GM12873 (cell line): ENCODE measurements around the gene PLA2G2C.

ENCODE experiments used
- CTCF ChIP-seq: IDR thresholded peaks from 2 replicates; pipeline ENCODE4 v1.5.1; 2012; ENCODE audit warnings: low read depth, mild to moderate bottlenecking, moderate library complexity, low read length, control low read depth; ENCODE audit not compliant: insufficient read depth; ENCODE audit errors: missing control alignments

The PLA2G2C gene

GRCh38 chr1:20199840-20200239, 13.5 kb upstream of the PLA2G2C start:
- TF ChIP-seq CTCF, result no peak

GRCh38 chr1:20199403-20199802, 13.1 kb upstream of the PLA2G2C start:
- TF ChIP-seq CTCF, result no peak

GRCh38 chr1:20198918-20199317, 12.6 kb upstream of the PLA2G2C start:
- no peak for TF ChIP-seq CTCF

GRCh38 chr1:20198296-20198695, 12.0 kb upstream of the PLA2G2C start:
- no peak for TF ChIP-seq CTCF

GRCh38 chr1:20197329-20197791, 11.0 kb upstream of the PLA2G2C start:
- TF ChIP-seq CTCF, result no peak

GRCh38 chr1:20195462-20195780, 9.1 kb upstream of the PLA2G2C start:
- no peak for TF ChIP-seq CTCF

- peak; percentile 90 for TF ChIP-seq CTCF
These were observed 8.6 kb upstream of the PLA2G2C start for GRCh38 chr1:20194757-20195461.
